B cell (primary cell): Measurements from ENCODE around the gene LRRK2.

Source experiments
- CTCF ChIP-seq: fragments of 200-600 bp; IDR thresholded peaks from one replicate; pipeline ENCODE4 v1.8.0; 2022; ENCODE audit warnings: antibody characterized with exemption, mild to moderate bottlenecking
- EZH2 ChIP-seq: IDR thresholded peaks from 2 replicates; pipeline ENCODE4 v1.6.1; 2012; ENCODE audit warnings: borderline replicate concordance, low read depth, mild to moderate bottlenecking, moderate library complexity, low read length; ENCODE audit not compliant: insufficient read depth, poor library complexity, severe bottlenecking

GRCh38 chr12:40338071-40338470 lies 113.3 kb downstream of the LRRK2 start:
- TF ChIP-seq CTCF (no peak), EZH2 (no peak)
